AG09319 (cell line): ENCODE data around the gene C1orf210.

Source experiments
- DNase-seq: peaks from one replicate; pipeline ENCODE4 v3.0.0-alpha.2; 2010; ENCODE audit warnings: low read depth; ENCODE audit errors: extremely low read depth
- CTCF ChIP-seq: IDR thresholded peaks from 2 replicates; pipeline ENCODE4 v1.5.1; 2011; ENCODE audit warnings: low read depth, mild to moderate bottlenecking, inconsistent platforms, low read length, moderate library complexity

Gene C1orf210

GRCh38 chr1:43311521-43311920, 26.1 kb upstream of the C1orf210 start:
- TF ChIP-seq CTCF: no peak
- DNase-seq: no peak

- TF ChIP-seq CTCF: no peak
- DNase-seq: no peak
Observed at GRCh38 chr1:43309405-43310025, 24.1 kb upstream of the C1orf210 start.

- TF ChIP-seq CTCF: no peak
- no peak for DNase-seq
Observed at GRCh38 chr1:43308635-43309404, 23.4 kb upstream of the C1orf210 start.

GRCh38 chr1:43307458-43308158, 22.2 kb upstream of the C1orf210 start:
- TF ChIP-seq CTCF: no peak
- no peak for DNase-seq

- no peak for DNase-seq
- no peak for TF ChIP-seq CTCF
Observed at GRCh38 chr1:43306688-43307457, 21.5 kb upstream of the C1orf210 start.

GRCh38 chr1:43305926-43306687, 20.7 kb upstream of the C1orf210 start:
- TF ChIP-seq CTCF: no peak
- DNase-seq: no peak
